SHP77 (cell line): ENCODE measurements around the gene UGP2.
"Not testable (repeated sequence)": the region's sequence is repeated elsewhere in the genome, so short reads cannot be mapped to it uniquely, and the experiment has no call there.

ENCODE experiments used
- DNase-seq, 2 experiments: peaks; one replicate each; lab custom pipeline; 2025; lab: John Stamatoyannopoulos, UW

The UGP2 gene

DNA sequence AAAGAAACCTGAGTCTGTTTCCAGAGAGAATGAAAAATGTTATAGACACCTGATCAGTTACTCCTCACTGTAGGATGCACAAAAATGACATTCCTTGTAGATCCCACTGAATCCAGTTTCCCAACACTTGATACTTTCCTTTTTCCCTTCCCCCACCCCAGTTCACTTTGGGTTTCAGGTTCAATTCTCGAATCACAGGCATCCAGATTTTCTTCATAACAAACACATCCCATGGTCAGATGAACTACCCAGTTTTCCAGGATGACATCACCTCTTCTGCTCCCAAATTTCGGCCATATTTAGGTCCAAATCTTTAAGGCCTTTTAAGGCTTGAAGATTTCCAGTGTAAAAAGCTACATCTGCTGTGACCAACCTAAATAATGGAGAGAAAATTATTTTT, 51.5 kb downstream of the UGP2 start:
- no peak for DNase-seq

DNA sequence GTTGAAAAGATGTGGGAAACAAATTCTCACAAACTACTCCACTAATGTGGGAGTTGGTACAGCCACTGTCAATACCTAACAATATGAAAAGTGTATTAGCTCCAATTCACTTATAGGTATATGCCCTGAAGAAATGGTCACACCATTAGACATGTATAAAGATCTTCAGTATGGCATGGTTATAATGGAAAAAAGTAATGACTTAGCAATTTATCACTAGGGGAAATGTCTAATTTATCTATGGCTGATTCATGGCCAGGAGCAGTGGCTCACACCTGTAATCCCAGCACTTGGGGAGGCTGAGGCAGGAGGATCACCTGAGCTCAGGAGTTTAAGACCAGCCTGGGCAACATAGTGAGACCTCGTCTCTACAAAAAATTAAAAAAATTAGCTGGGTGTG, 52.5 kb downstream of the UGP2 start:
- DNase-seq = no peak

DNA sequence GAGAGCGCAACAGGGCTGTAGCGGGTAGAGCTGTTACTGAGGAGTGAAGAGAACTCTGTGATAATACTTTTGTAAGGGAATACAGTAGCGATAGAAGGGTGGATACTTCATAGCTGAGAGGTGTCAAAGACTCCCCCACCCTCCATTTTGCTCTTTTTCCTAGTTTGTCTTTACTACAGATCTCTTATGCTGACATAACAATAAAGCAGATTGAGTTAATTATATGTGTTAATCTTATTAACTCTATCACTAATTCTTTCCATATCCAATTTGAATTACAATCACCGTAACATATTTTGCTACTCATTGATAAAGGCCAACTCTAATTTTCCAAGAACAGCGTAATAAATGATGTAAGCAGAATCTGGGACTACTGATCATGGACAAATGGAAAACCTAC, 57.1 kb downstream of the UGP2 start:
- DNase-seq = no peak

DNA sequence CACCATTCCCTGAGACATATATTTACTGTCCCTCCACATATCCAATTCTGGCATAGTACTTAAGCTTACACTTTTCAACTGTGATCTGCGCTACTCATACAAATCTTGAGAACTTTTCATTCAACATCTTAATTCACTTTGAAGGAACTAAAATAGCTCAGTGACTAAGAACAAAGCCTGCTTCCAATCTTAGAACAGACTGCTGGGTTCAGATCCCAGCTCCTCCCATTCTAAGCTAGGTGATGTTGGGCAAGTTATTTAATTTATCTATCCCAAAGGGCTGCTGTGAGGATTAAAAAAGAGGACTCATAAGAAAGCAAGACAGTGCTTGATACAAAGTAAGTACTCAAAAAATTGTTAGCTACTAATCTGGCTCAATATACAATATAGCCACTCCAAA, 57.9 kb downstream of the UGP2 start:
- no peak for DNase-seq

DNA sequence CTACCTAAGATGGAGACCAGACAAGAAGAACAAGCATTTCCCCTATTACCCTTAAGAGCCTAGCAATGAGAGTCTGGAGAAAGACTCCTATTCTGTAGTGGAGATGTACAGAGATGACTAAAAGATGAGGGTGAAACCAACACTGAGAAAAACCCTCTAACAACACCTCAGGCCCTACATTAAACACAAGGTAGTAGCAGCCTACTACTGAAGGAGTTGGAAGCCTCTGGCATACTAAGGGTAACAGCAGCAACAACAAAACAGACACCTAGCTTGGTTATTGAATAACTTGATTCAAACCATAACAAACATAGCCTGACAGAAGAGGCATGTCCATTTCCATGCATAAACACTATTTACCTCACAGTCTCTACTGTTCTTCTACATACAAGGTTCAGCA, 60.5 kb downstream of the UGP2 start:
- DNase-seq = no peak

DNA sequence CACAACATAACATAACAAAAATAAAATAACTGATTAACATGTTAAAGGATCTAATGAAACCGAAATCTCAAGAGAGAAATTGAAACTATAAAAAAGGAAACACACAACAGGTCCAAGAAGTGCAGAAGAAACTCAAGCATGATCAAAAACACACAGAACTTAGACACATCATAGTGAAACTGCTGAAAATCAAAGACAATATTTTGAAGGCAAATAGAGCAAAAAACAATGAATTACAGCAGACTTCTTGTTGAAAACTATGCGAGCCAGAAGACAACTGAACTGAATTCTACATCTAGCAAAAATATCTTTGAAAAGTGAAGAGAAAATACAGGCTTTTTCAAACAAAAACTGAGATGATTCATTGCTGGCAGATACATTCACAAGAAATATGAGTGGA, 61.3 kb downstream of the UGP2 start:
- DNase-seq = no peak

DNA sequence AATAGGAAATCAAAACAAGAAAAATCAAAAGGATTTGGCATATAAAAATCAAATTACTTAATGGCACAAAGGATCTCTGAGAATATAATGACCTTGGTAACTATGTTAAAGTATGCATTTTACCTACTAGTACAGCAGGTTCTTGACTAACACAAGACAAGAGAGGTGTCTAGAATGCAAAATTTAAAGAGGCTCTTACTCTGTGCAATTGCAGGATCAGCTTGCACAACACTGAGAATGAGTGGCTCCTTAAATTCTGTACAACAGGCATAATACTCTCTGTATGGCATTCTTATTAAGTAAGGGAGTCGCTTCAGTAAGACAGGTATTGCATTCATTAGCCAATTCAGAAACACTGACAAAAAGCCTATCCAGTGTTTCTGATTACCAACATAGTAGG, 72.6 kb downstream of the UGP2 start:
- DNase-seq = no peak

DNA sequence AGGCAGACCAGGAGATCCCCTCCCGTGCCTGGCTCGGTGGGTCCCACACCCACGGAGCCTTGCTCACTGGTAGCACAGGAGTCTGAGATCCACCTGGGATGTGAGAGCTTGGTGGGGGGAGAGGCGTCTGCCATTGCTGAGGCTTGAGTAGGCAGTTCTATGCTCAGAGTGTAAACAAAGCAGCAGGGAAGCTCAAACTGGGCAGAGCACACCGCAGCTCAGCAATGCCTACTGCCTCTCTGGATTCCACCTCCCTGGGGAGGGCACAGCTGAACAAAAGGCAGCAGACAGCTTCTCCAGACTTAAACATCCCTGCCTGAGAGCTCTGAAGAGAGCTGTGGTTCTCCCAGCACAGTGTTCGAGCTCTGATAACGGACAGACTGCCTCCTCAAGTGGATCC, 85.1 kb downstream of the UGP2 start:
- DNase-seq = no peak

DNA sequence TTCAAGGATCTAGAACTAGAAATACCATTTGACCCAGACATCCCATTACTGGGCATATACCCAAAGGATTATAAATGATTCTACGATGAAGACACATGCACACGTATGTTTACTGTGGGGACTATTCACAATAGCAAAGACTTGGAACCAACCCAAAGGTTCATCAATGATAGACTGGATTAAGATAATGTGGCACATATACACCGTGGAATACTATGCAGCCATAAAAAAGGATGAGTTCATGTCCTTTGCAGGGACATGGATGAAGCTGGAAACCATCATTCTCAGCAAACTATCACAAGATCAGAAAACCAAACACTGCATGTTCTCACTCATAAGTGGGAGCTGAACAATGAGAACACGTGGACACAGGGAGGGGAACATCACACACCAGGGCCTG, 90.4 kb downstream of the UGP2 start:
- DNase-seq = not testable (repeated sequence)
